H9 (cell line): ENCODE results near the gene SIDT2. TPM values are rescaled to one million over a fixed set of nuclear protein-coding genes. Genes with fewer than 3 reads are reported as not detected.

Experiments used
- DNase-seq: peaks from one replicate; pipeline ENCODE4 v3.0.0-alpha.2; 2017
- H2AFZ ChIP-seq: one replicate; pipeline ENCODE4 v1.6.1; 2013; ENCODE audit warnings: mild to moderate bottlenecking, low read length, control low read depth, moderate library complexity
- H2AK5ac ChIP-seq: 2 replicates; pipeline ENCODE4 v1.6.1; 2013; ENCODE audit warnings: low read length, control low read depth, mixed read lengths; ENCODE audit not compliant: insufficient read length
- H2BK120ac ChIP-seq: one replicate; pipeline ENCODE4 v1.6.1; 2013; ENCODE audit warnings: low read depth, mild to moderate bottlenecking, low read length, control low read depth, inconsistent platforms; ENCODE audit not compliant: poor library complexity, severe bottlenecking
- H2BK12ac ChIP-seq: 2 replicates; pipeline ENCODE4 v1.6.1; 2013; ENCODE audit warnings: low read length, control low read depth, mixed read lengths, low read depth; ENCODE audit not compliant: insufficient read length
- H2BK15ac ChIP-seq: 2 replicates; pipeline ENCODE4 v1.6.1; 2013; ENCODE audit warnings: low read depth, low read length, control low read depth
- H2BK20ac ChIP-seq: one replicate; pipeline ENCODE4 v1.6.1; 2013; ENCODE audit warnings: low read depth, mild to moderate bottlenecking, low read length, control low read depth, inconsistent platforms; ENCODE audit not compliant: poor library complexity, severe bottlenecking
- H2BK5ac ChIP-seq: 2 replicates; pipeline ENCODE4 v1.6.1; 2013; ENCODE audit warnings: low read length, control low read depth, mixed read lengths; ENCODE audit not compliant: insufficient read length
- H3K14ac ChIP-seq: 2 replicates; pipeline ENCODE4 v1.6.1; 2013; ENCODE audit warnings: low read length, control low read depth; ENCODE audit not compliant: insufficient read depth
- H3K18ac ChIP-seq: 2 replicates; pipeline ENCODE4 v1.6.1; 2013; ENCODE audit warnings: low read depth, mild to moderate bottlenecking, mixed read lengths, low read length, control low read depth; ENCODE audit not compliant: insufficient read length
- H3K23ac ChIP-seq: 2 replicates; pipeline ENCODE4 v1.6.1; 2013; ENCODE audit warnings: low read length, control low read depth, mixed read lengths, low read depth; ENCODE audit not compliant: insufficient read length
- H3K23me2 ChIP-seq: 2 replicates; pipeline ENCODE4 v1.6.1; 2013; ENCODE audit warnings: low read depth, mild to moderate bottlenecking, mixed read lengths, low read length, control low read depth; ENCODE audit not compliant: insufficient read length, poor library complexity, severe bottlenecking
- H3K27ac ChIP-seq: 2 replicates; pipeline ENCODE4 v1.5.1; 2013; ENCODE audit warnings: low read length, control low read depth, mixed read lengths, low read depth; ENCODE audit not compliant: insufficient read length
- H3K27me3 ChIP-seq: 2 replicates; pipeline ENCODE4 v1.6.1; 2013; ENCODE audit warnings: low read length, control low read depth, inconsistent platforms; ENCODE audit not compliant: insufficient read depth
- H3K4ac ChIP-seq: 2 replicates; pipeline ENCODE4 v1.6.1; 2013; ENCODE audit warnings: low read depth, mild to moderate bottlenecking, control low read depth, inconsistent platforms, low read length, moderate library complexity
- H3K4me1 ChIP-seq: 2 replicates; pipeline ENCODE4 v1.6.1; 2013; ENCODE audit warnings: low read length, control low read depth, inconsistent platforms; ENCODE audit not compliant: insufficient read depth
- H3K4me2 ChIP-seq: 2 replicates; pipeline ENCODE4 v1.6.1; 2013; ENCODE audit warnings: low read length, control low read depth, mixed read lengths; ENCODE audit not compliant: insufficient read length, insufficient read depth
- H3K56ac ChIP-seq: 2 replicates; pipeline ENCODE4 v1.6.1; 2013; ENCODE audit warnings: low read depth, mild to moderate bottlenecking, mixed read lengths, low read length, control low read depth; ENCODE audit not compliant: insufficient read length
- H3K79me1 ChIP-seq: 2 replicates; pipeline ENCODE4 v1.6.1; 2013; ENCODE audit warnings: low read depth, mild to moderate bottlenecking, moderate library complexity, low read length, control low read depth, inconsistent platforms; ENCODE audit not compliant: insufficient read depth, poor library complexity, severe bottlenecking
- H3K79me2 ChIP-seq: 2 replicates; pipeline ENCODE4 v1.6.1; 2013; ENCODE audit warnings: low read length, control low read depth, inconsistent platforms; ENCODE audit not compliant: insufficient read depth
- H3K9ac ChIP-seq: 2 replicates; pipeline ENCODE4 v1.6.1; 2013; ENCODE audit warnings: low read length, control low read depth, mixed read lengths; ENCODE audit not compliant: insufficient read length; ENCODE audit errors: extremely low read depth
- H3K9me3 ChIP-seq: one replicate; pipeline ENCODE4 v1.6.1; 2013; ENCODE audit warnings: low read depth, low read length, inconsistent platforms; ENCODE audit not compliant: control insufficient read depth
- H3T11ph ChIP-seq: one replicate; pipeline ENCODE4 v1.6.1; 2013; ENCODE audit warnings: mild to moderate bottlenecking, low read length, control low read depth, inconsistent platforms
- H4K20me1 ChIP-seq: one replicate; pipeline ENCODE4 v1.6.1; 2013; ENCODE audit not compliant: control insufficient read depth, insufficient read length, insufficient read depth
- H4K5ac ChIP-seq: 2 replicates; pipeline ENCODE4 v1.6.1; 2013; ENCODE audit warnings: low read depth, mild to moderate bottlenecking, mixed read lengths, low read length, control low read depth; ENCODE audit not compliant: insufficient read length
- H4K8ac ChIP-seq: replicated peaks from 2 replicates; pipeline ENCODE4 v1.6.1; 2013; ENCODE audit warnings: low read length, control low read depth, mixed read lengths, low read depth; ENCODE audit not compliant: insufficient read length
- H4K91ac ChIP-seq: 2 replicates; pipeline ENCODE4 v1.6.1; 2013; ENCODE audit warnings: low read depth, mild to moderate bottlenecking, moderate library complexity, mixed read lengths, low read length, control low read depth; ENCODE audit not compliant: insufficient read length
- H3K27ac Mint-ChIP-seq, 3 experiments: 2 replicates in 2 of 3; 3 replicates in 1 of 3; pipeline ENCODE4 v1.8.0; 2020 to 2021; ENCODE audit warnings: mixed read lengths in 3 of 3, mild to moderate bottlenecking in 1 of 3, moderate library complexity in 1 of 3
- H3K27me3 Mint-ChIP-seq: 2 replicates; pipeline ENCODE4 v1.8.0; 2021; ENCODE audit warnings: low read depth, mild to moderate bottlenecking, moderate library complexity, mixed read lengths
- H3K36me3 Mint-ChIP-seq, 3 experiments: 2 replicates in 2 of 3; 3 replicates in 1 of 3; pipeline ENCODE4 v1.8.0; 2020 to 2021; ENCODE audit warnings: low read depth in 3 of 3, mixed read lengths in 3 of 3; ENCODE audit not compliant: insufficient read depth in 1 of 3
- H3K4me1 Mint-ChIP-seq, 2 experiments: 2 replicates each; pipeline ENCODE4 v1.8.0; 2020; ENCODE audit warnings: mixed read lengths in 2 of 2
- H3K4me3 Mint-ChIP-seq, 2 experiments: 2 replicates in 1 of 2; 3 replicates in 1 of 2; pipeline ENCODE4 v1.8.0; 2020 to 2021; ENCODE audit warnings: mild to moderate bottlenecking in 2 of 2, mixed read lengths in 2 of 2, moderate library complexity in 1 of 2
- H3K9me3 Mint-ChIP-seq, 2 experiments: 2 replicates in 1 of 2; 3 replicates in 1 of 2; pipeline ENCODE4 v1.8.0; 2020; ENCODE audit warnings: mild to moderate bottlenecking in 2 of 2, mixed read lengths in 2 of 2, moderate library complexity in 1 of 2
- CTCF ChIP-seq: fragments of 200-600 bp; sonication (generic); conservative IDR thresholded peaks from 3 replicates; pipeline ENCODE4 v1.8.0; 2021; ENCODE audit warnings: antibody characterized with exemption, mild to moderate bottlenecking
- WGBS: extraction: QIAGEN DNeasy Blood & Tissue Kit; methylation state at CpG from one replicate; pipeline ENCODE4 v1.1.7; 2013; ENCODE audit warnings: missing lambda C conversion rate, low lambda C conversion rate, mixed read lengths; ENCODE audit not compliant: insufficient read length; ENCODE audit errors: extremely low coverage; 5-methylcytosine and 5-hydroxymethylcytosine counted together
- total RNA-seq: library from RNA; stranded (reverse); gene quantifications from 2 replicates; pipeline ENCODE4 v1.2.1, GENCODE V29; 2021

SIDT2 gene
- total RNA-seq, 1 experiment from 2014 or later = 18.3 TPM

DNA sequence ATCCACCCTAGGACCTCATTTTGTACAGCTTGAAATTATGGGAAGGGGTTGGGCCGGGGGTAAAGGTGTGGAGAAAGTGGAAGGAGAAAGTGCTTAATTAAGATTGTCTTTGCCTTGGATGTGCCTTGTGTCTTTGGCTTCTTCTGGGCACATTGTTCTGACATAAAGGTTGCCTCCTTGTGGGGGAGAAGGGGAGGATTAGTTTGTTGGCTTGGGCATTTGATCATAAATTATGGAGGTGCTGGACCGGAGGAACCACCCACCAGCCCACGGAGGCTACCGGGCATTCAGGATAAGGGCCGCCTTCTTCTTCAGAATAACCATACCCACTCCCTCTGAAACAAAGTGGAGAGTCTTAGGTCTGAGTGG lies 33.2 kb upstream of the SIDT2 start:
- Histone ChIP-seq H3K14ac (no peak overlapping the region), H2AK5ac (no peak overlapping the region), H3K23ac (no peak overlapping the region), H3K23me2 (peaks cover 15% of the 10 kb centered on the region), H2BK15ac (no peak overlapping the region), H3K79me2 (peaks cover 52% of the 10 kb centered on the region), H2AFZ (no peak overlapping the region), H2BK5ac (no peak overlapping the region), H4K20me1 (no peaks in the 10 kb centered on the region), H3K27me3 (no peaks in the 10 kb centered on the region), H3K9ac (peak overlapping the region; percentile 88), H3K9me3 (no peaks in the 10 kb centered on the region), H3K4me1 (no peaks in the 10 kb centered on the region; the same call in 1 of the 2 replicates), H3K4me2 (peak overlapping the region; percentile 84), H3K4ac (no peak overlapping the region), H2BK12ac (no peak overlapping the region), H2BK20ac (no peak overlapping the region), H4K5ac (no peak overlapping the region), H2BK120ac (no peak overlapping the region), H3K56ac (no peak overlapping the region), H4K8ac (no peak overlapping the region), H3K27ac (no peak overlapping the region), H3K79me1 (peaks cover 5% of the 10 kb centered on the region), H4K91ac (no peak overlapping the region), H3T11ph (no peak overlapping the region), H3K18ac (no peak overlapping the region)
- peak overlapping the region; percentile 91 to 95 for H3K4me3 Mint-ChIP-seq
- peaks cover 32 to 51% (median 48%) of the 10 kb centered on the region in 3 experiments for H3K36me3 Mint-ChIP-seq
- TF ChIP-seq CTCF = no peak; the same call in 2 of the 3 replicates
- peaks cover 30 to 39% of the 10 kb centered on the region in 2 experiments for H3K4me1 Mint-ChIP-seq
- no CpG with 5 or more reads among the region's 5 CpGs for WGBS
- H3K27me3 Mint-ChIP-seq = peaks cover 9% of the 10 kb centered on the region
- DNase-seq = no peak
- no peaks in the 10 kb centered on the region; a peak in 2 of 5 replicates for H3K9me3 Mint-ChIP-seq
- peak overlapping the region; percentile 60 to 95 (median 90); a peak in 6 of 7 replicates for H3K27ac Mint-ChIP-seq
